HG03575 (cell line): Measurements from ENCODE around the gene UAP1.
"Not testable (repeated sequence)": the region's sequence is repeated elsewhere in the genome, so short reads cannot be mapped to it uniquely, and the experiment has no call there.

Source experiments
- ATAC-seq: cut with Tn5 transposase; IDR thresholded peaks from one replicate; pipeline ENCODE4 v1.9.1; 2021; ENCODE audit not compliant: unreplicated experiment, insufficient number of reproducible peaks, low FRiP score; ENCODE audit errors: extremely low read depth

The UAP1 gene

GRCh38 chr1:162561037-162561615 lies 396 bp upstream of the UAP1 start:
- ATAC-seq: peak; percentile 76

DNA sequence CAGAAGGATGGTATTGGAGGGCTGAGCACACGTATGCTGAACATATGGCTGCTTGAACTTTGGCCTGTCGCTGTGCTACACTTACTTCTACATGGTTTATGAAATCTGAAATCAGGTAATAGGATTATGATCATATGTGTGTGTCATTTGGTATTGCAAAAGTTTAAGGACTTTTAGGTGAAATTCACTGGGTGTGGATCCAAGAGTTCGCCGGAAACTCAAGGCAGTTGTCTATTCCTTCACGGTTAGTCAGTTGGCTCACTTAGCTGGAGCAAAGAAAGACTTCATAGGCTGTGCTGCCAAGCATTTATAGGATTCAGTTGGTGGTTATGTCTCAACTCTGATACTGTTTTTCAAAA lies 927 bp downstream of the UAP1 start:
- no peak for ATAC-seq

DNA sequence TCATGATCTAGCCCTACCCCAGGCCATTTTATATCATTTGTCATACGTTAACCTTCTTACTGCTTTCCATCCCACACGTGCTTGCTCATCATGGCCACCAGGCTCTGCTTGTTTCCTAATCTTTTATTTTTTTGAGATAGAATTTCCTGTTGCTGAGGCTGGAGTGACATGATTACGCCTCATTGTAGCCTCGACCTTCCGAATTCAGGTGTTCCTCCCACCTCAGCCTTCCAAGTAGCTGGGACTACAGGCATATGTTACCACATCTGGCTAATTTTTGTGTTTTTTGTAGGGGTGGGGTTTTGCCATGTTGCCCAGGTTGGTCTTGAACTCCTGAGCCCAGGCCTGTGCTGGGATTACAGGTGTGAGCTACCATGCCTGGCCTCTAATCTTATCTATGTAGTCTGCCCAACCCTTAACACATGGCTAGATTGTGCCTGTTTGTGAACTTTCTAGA lies 3.3 kb downstream of the UAP1 start:
- no peak for ATAC-seq

DNA sequence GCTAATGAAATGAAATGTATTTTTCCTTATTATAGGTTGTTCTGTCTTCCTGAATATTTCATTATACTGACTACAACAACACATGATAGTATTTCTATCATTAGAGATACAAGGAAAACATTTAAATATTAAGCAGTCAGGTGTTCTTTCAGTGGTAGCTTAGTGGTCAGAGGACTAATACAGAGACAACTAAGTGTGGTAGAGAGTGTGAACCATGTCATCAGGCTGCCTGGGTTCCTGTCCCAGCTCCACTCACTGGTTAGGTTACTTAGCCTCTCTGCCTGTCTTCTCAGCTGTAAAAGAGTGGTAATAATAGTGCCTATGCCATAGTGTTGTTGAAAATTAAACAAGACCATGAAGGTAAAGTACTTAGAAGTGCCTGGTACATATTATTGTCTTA lies 3.9 kb downstream of the UAP1 start:
- ATAC-seq: no peak

- ATAC-seq: no peak
Measured at GRCh38 chr1:162566870-162567269, 5.3 kb downstream of the UAP1 start.

- ATAC-seq: no peak
Measured at GRCh38 chr1:162568802-162569201, 7.3 kb downstream of the UAP1 start.

DNA sequence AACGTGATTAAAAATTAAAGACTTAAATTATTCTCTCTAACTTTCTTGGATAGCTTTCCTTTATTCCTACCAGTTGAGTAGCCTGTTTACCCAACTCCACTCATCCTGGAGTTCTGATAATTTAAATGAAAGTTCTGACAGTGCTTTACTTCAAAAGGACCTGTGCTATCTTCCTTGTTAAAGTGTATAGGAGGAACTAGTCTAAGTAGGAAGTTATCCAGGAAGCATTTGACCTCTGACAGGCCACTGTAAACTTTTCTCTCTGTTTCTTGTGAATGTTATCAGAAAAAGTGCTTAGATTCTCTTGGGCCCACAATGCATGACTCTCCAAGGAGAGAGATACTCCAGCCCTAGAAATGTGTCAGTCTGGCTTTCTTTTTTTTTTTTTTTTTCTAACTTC lies 9.2 kb downstream of the UAP1 start:
- ATAC-seq: no peak

DNA sequence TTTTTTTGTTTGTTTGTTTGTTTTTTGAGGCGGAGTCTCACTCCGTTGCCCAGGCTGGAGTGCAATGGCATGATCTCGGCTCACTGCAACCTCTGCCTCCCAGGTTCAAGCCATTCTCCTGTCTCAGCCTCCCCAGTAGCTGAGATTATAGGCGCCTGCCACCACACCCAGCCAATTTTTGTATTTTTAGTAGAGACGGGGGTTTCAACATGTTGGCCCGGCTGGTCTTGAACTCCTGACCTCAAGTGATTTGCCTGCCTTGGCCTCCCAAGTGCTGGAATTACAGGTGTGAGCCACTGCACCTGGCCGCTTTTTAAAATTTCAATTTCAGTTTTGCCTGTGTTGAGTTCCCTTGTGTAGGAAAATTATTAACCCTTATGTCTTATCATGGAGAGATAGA lies 9.6 kb downstream of the UAP1 start:
- not testable (repeated sequence) for ATAC-seq

- ATAC-seq: no peak
Measured at GRCh38 chr1:162571696-162572095, 10.2 kb downstream of the UAP1 start.

DNA sequence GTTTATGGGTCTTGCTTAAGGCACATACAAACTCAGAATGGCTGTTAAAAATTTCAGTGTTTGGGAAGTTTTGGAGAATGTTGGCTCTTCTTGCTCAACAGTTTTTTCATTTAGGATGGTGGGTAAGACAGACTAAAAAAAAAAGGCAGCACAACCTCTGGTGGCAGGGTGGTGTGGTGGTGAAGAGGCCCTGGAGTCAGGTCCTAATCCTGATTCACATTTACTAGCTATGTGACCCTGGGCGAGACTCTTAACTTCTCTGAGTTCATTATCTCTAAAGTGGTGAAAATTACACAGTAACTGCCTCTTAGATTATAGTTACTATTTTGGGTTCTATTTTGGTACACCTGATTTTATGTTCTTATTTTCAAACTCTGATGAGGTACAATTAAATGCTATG lies 11.6 kb downstream of the UAP1 start:
- ATAC-seq: no peak

DNA sequence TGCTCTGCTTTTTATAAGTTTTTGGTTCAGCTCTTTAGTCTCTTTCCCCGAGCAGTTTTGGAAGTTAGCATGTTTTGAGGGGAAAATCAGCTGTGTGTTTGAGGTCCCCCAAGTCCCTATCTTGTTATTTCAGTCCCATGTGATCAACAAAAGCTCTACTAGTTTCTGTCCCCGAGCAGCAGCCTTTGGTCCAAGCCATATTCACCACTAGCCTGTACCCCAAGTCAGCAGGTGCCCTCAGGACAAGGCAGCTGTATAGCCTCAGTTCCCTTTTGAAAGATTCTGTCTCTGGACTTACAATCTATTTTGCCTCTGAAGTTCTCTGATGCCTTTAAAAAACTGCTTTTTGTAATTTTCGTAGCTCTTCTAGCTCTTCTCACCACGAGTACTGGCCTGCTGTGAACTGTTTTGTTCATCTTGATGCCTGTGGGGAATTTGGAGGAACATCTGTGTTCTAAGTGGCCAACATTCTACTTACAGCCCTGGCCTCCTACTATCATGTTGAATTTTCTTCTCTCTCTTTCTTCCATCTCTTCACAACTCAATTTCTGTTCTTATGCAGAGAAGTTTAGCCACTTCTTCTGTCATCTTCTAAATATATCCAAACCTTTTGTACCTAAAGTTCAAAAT lies 16.7 kb downstream of the UAP1 start:
- ATAC-seq: no peak

DNA sequence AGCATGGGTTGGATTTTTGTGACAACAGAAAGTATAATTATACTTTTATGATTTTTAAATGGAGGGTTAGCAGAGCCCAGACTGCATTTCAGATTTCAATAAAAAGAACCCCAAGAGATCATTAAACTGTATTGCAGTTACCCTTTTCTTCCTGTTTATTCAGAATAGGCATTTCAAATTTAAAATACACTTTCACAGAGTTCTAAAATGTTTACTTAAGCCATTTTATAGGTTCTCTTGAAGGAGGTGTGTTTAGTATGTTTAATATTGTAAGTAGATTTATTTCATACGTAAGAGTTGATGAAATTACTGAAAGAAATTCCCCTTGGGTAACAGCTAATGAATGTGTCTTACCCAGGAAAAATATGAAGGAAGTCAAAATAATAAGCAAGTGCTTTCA lies 17.4 kb downstream of the UAP1 start:
- no peak for ATAC-seq

- ATAC-seq: no peak
Measured at GRCh38 chr1:162580308-162580707, 18.8 kb downstream of the UAP1 start.

DNA sequence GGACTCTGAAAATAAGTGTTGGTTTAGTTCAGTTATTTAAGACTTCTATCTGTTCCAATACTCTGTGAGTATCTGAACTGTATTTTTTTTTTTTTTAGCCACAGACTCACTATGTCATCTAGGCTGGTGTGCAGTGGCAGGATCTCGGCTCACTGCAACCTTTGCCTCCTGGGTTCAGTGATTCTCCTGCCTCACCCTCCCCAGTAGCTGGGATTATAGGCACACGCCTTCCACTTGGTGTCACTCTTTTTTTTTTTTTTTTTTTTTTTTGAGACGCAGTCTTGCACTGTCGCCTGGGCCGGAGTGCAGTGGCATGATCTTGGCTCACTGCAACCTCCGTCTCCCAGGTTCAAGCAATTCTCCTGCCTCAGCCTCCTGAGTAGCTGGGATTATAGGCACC lies 21.4 kb downstream of the UAP1 start:
- not testable (repeated sequence) for ATAC-seq

DNA sequence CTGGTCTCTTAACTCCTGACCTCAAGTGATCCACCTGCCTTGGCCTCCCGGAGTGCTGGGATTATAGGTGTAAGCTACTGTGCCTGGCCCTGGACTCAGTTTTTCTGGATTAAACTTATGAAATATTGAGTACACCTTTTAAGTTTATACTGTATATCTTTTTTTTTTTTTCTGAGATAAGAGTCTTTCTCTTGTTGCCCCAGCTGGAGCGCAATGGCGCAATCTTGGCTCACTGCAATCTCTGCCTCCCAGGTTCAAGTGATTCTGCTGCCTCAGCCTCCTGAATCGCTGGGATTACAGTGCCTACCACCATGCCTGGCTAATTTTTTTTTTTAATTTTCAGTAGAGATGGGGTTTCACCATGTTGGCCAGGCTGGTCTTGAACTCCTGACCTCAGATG lies 23.6 kb downstream of the UAP1 start:
- ATAC-seq: not testable (repeated sequence)

DNA sequence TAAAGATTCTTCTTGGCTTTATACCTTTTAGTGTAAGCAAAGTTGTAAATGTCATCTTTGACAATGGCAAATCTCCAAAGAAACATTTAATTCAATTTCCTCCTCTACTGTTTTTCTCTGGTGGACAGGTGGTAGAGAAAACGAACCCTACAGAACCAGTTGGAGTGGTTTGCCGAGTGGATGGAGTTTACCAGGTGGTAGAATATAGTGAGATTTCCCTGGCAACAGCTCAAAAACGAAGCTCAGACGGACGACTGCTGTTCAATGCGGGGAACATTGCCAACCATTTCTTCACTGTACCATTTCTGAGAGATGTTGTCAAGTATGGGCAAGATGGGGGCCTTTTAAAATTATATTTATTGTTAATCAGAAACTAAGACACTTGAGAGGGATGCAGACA lies 25.8 kb downstream of the UAP1 start:
- ATAC-seq: no peak

DNA sequence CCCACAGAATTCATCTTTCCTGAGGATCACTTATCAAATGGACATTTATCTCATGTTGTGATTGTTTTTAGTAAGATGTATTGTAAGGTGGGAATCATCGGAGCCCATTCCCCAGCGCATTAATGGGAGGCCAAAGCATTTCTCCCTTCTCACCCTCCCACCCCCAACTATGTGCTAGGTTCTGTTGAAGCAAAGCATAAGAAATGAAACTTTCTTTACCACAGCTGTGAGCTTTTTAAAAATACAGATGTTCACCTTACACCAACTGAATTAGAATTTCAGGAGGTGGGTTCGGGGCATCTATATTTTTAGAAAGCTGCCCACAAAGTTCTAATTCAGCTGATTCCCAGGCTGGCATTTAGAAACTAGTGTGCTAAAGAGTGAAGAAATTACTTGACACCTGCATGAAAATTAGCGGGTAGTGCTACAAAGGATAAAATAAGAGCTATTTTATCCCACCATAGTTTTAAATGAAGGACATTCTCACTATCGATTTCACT lies 26.3 kb downstream of the UAP1 start:
- no peak for ATAC-seq

- no peak for ATAC-seq
Measured at GRCh38 chr1:162590101-162590500, 28.6 kb downstream of the UAP1 start.

DNA sequence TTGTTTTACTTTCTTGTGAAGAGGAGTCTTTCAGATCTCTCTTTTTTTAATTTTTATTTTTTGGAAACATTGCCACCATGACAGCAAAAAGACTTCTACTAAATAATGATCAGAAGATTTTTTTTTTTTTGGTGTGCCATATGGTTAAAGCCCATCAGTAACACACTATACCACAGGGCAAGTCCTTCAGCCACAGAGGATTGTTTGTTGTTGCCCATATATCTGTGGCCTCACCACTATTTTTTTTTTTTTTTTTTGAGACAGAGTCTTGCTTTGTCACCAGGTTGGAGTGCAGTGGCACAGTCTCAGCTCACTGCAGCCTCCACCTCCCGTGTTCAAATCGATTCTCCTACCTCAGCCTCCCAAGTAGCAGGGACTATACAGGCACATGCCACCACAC lies 29.2 kb downstream of the UAP1 start:
- ATAC-seq: no peak

- ATAC-seq: no peak
Measured at GRCh38 chr1:162596514-162597170, 35.1 kb downstream of the UAP1 start.
